Measurements from ENCODE around the gene HBM.
"Not testable (repeated sequence)": the region's sequence is repeated elsewhere in the genome, so short reads cannot be mapped to it uniquely, and the experiment has no call there.

The HBM gene

DNA sequence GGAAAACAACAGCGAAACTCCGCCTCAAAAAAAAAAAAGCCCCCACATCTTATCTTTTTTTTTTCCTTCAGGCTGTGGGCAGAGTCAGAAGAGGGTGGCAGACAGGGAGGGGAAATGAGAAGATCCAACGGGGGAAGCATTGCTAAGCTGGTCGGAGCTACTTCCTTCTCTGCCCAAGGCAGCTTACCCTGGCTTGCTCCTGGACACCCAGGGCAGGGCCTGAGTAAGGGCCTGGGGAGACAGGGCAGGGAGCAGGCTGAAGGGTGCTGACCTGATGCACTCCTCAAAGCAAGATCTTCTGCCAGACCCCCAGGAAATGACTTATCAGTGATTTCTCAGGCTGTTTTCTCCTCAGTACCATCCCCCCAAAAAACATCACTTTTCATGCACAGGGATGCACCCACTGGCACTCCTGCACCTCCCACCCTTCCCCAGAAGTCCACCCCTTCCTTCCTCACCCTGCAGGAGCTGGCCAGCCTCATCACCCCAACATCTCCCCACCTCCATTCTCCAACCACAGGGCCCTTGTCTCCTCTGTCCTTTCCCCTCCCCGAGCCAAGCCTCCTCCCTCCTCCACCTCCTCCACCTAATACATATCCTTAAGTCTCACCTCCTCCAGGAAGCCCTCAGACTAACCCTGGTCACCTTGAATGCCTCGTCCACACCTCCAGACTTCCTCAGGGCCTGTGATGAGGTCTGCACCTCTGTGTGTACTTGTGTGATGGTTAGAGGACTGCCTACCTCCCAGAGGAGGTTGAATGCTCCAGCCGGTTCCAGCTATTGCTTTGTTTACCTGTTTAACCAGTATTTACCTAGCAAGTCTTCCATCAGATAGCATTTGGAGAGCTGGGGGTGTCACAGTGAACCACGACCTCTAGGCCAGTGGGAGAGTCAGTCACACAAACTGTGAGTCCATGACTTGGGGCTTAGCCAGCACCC lies 9.5 kb downstream of the HBM start:
- no peak overlapping the region for H3K4me3 ChIP-seq (ENCODE audit: low read depth, low read length)
- DNase-seq (ENCODE audit: low read depth): no peak
- TF ChIP-seq CTCF (IDR thresholded peaks at IDR 0.05; ENCODE audit: low read depth, low read length, missing control alignments): no peak

DNA sequence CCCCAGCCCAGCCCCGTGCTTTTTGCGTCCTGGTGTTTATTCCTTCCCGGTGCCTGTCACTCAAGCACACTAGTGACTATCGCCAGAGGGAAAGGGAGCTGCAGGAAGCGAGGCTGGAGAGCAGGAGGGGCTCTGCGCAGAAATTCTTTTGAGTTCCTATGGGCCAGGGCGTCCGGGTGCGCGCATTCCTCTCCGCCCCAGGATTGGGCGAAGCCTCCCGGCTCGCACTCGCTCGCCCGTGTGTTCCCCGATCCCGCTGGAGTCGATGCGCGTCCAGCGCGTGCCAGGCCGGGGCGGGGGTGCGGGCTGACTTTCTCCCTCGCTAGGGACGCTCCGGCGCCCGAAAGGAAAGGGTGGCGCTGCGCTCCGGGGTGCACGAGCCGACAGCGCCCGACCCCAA lies 10.2 kb downstream of the HBM start:
- DNase-seq (ENCODE audit: low read depth); H3K4me3 ChIP-seq (ENCODE audit: low read depth, low read length): not testable (repeated sequence)

DNA sequence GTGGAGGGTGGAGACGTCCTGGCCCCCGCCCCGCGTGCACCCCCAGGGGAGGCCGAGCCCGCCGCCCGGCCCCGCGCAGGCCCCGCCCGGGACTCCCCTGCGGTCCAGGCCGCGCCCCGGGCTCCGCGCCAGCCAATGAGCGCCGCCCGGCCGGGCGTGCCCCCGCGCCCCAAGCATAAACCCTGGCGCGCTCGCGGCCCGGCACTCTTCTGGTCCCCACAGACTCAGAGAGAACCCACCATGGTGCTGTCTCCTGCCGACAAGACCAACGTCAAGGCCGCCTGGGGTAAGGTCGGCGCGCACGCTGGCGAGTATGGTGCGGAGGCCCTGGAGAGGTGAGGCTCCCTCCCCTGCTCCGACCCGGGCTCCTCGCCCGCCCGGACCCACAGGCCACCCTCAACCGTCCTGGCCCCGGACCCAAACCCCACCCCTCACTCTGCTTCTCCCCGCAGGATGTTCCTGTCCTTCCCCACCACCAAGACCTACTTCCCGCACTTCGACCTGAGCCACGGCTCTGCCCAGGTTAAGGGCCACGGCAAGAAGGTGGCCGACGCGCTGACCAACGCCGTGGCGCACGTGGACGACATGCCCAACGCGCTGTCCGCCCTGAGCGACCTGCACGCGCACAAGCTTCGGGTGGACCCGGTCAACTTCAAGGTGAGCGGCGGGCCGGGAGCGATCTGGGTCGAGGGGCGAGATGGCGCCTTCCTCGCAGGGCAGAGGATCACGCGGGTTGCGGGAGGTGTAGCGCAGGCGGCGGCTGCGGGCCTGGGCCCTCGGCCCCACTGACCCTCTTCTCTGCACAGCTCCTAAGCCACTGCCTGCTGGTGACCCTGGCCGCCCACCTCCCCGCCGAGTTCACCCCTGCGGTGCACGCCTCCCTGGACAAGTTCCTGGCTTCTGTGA lies 11.0 kb downstream of the HBM start, which contains the start of gene HBA1:
TSS of gene HBA1 (plus strand) at position 204 of the 906 bp plus-strand sequence. CDS start at position 241, 37 bp downstream.
- DNase-seq (ENCODE audit: low read depth); H3K4me3 ChIP-seq (ENCODE audit: low read depth, low read length): not testable (repeated sequence)

- no peak overlapping the region for H3K4me3 ChIP-seq (ENCODE audit: low read depth, low read length)
- TF ChIP-seq CTCF (IDR thresholded peaks at IDR 0.05; ENCODE audit: low read depth, low read length, missing control alignments): no peak
- DNase-seq (ENCODE audit: low read depth): no peak
These were observed 11.6 kb downstream of the HBM start for GRCh38 chr16:177394-177822.

DNA sequence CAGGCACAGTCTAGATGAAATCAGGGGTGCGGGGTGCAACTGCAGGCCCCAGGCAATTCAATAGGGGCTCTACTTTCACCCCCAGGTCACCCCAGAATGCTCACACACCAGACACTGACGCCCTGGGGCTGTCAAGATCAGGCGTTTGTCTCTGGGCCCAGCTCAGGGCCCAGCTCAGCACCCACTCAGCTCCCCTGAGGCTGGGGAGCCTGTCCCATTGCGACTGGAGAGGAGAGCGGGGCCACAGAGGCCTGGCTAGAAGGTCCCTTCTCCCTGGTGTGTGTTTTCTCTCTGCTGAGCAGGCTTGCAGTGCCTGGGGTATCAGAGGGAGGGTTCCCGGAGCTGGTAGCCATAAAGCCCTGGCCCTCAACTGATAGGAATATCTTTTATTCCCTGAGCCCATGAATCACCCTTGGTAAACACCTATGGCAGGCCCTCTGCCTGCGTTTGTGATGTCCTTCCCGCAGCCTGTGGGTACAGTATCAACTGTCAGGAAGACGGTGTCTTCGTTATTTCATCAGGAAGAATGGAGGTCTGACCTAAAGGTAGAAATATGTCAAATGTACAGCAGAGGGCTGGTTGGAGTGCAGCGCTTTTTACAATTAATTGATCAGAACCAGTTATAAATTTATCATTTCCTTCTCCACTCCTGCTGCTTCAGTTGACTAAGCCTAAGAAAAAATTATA lies 12.3 kb downstream of the HBM start:
- no peak overlapping the region for H3K4me3 ChIP-seq (ENCODE audit: low read depth, low read length)
- no peak for DNase-seq (ENCODE audit: low read depth)
- TF ChIP-seq CTCF (IDR thresholded peaks at IDR 0.05; ENCODE audit: low read depth, low read length, missing control alignments): no peak

- no peak for TF ChIP-seq CTCF (IDR thresholded peaks at IDR 0.05; ENCODE audit: low read depth, low read length, missing control alignments)
- no peak overlapping the region for H3K4me3 ChIP-seq (ENCODE audit: low read depth, low read length)
- DNase-seq (ENCODE audit: low read depth): no peak
These were observed 12.9 kb downstream of the HBM start for GRCh38 chr16:178668-179015.

GRCh38 chr16:179211-180092 lies 13.7 kb downstream of the HBM start:
- TF ChIP-seq CTCF (IDR thresholded peaks at IDR 0.05; ENCODE audit: low read depth, low read length, missing control alignments): no peak
- DNase-seq (ENCODE audit: low read depth): no peak
- H3K4me3 ChIP-seq (ENCODE audit: low read depth, low read length): no peak overlapping the region
